GM21529 (cell line): ENCODE results near the gene SYNRG.
"Not testable (repeated sequence)": the region's sequence is repeated elsewhere in the genome, so short reads cannot be mapped to it uniquely, and the experiment has no call there.

Experiments used
- ATAC-seq: cut with Tn5 transposase; IDR thresholded peaks from one replicate; pipeline ENCODE4 v1.9.1; 2021; ENCODE audit not compliant: unreplicated experiment

SYNRG gene

DNA sequence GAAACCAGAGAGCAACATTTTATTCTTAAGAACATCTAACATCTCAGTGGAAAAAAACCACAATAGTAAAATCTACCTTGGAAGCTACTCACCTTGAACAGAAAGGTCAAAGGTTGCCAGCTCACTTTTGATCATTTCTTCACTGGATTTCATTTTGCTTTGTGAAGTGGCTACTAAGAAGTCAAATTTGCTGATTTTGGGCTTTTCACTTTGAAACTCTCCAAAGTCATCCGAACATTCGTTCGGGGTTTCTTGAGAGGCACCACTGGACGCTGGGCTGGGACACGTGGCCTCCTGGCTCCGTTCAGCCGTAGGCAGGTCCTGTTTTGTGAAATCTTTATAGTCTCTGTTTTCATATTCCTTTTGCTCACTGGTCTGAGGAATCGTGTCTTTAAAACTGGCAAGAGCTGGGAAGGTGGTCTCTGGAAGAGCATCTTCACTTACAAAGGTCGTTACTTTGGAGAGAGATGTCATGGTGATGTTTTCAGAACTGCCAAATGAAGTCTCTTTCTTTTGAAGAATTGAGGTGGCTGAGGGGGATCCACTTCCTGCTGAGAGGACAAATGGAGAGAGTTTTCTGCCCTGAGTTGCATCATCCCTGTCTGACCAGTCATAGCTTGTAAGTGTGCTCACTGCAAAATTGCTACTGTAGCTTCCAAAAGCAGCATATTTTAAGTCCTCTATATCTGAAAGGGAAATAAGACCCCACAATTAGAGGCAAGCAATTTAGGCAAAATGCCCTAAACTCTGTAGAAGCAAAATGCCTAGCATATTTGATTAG is 67.1 kb downstream of the SYNRG start:
- ATAC-seq: no peak

DNA sequence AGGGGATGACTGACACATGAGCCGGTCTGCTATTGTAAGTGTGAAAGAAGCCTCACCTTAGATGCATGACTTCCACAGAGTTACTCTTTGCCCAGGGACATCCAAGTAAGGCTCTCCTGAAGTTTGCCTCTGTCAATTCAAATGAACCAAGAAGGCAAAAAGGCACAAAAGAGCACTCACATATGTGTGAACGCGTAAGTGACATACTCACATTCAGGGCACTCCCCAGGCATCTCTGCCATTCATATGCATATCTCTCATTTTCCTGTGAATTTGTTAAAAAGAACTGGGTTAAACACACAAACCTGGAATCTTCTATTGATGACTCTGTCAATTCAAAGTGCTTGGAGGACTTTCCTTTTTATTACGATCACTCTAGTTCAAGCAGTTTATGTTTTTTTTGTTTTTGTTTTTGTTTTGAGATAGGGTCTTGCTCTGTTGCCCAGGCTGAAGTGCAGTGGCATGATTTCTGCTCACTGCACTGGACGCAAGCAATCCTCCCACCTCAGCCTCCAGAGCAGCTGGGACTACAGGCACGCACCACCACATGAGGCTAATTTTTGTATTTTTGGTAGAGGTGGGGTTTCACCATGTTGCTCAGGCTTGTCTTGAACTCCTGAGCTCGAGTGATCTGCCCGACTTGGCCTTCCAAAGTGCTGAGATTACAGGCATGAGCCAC is 70.1 kb downstream of the SYNRG start:
- ATAC-seq: no peak

DNA sequence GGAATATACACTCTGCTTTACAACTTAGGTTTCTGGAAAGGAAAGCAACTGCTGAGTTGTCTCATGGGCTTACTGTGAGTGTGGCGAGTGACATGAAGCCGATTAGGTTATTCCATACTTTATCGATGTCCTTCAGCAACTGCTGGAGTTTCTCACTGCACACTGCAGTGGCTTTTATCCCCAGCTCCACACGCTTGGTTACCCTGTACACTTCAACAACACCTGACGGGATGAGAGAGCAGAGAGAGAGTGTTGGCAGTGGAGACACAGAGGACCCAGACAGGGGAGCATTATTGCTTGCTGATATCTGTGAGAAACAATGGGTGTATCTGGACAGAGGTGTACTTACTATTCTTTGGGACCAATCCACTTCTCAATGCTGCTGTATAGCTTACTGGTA is 73.3 kb downstream of the SYNRG start:
- no peak for ATAC-seq

DNA sequence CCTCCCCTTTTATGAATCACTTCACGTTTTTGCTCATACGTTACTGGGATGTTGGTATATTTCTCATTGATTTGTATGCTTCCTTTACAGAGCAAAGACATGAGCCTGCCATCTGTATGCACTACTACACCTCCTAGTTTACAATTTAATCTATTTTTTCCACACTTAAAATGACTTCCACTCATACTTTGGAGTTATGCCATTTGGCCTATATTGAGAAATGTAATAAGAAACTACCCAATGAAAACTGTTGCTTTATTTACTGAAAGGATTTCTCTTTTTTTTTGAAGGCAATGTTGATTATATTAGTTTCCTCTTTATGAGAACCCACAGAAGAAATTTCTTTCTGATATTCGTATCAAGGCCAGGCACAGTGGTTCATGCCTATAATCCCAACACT is 76.5 kb downstream of the SYNRG start:
- ATAC-seq: no peak

DNA sequence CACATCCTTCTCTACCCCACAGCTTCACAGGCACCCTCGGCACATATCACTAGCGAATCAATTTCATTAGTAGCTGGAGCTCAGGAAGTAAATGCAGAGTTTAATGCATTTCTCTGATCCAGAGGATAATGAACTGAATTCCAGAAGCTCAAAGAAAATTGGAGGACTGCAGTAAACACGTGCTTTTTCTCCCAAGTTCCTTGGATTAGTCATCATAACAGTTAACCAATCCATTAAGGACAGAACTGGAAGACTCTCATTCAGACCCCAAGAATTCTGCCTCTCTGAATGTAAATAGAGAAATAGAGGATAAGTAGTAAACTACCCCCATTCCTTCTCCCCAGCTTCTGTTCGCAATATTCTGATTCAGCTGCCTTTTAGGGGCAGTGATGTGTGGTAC is 78.8 kb downstream of the SYNRG start:
- no peak for ATAC-seq

DNA sequence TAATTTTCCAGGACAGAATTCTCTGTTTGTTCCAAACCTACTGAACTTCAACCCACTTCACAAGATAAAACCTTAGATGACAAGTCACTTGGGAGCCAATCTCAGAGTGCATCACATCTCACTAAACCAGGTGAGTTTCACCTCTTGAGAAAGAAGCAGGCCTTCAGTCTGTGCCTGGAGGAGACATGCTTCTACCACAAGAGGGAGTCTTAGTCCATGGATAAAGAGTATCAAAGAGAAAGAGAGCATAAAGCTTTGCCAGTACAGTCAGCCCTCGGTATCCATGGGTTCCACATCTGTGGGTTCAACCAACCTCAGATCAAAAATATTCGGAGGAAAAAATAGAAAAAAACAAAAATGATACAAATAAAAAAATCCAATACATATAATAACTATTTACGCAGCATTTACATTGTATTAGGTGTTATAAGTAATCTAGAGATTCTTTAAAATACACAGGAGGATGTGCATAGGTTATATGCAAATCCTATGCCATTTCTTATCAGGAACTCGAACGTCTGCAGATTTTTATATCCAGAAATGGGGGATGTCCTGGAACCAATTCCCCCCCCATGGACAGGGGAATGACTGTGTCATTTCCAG is 81.9 kb downstream of the SYNRG start:
- ATAC-seq: no peak

DNA sequence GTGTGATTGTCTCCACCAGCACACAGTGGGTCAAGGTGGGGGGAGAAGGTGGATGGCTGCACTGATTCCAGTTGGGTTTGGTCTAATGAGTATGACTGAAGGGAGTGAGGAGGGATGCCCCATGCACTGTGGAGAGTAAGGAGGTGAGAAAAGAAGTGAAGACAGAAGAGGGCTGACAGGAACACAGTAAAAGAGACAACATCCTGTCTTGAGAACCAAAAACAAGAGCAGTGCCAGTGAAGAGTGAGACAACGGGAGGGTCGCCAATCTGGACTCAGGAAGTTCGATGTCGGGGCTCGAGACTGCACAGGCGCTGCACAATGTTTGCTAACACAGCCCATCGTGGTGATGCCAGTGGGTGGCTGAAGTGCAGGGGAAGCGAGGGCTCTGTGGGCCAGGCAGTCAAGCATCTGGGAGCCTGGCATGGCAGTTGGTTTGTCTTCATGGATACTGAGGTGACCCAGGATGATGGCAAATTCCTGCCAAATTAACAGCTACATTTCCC is 85.5 kb downstream of the SYNRG start:
- ATAC-seq: no peak

DNA sequence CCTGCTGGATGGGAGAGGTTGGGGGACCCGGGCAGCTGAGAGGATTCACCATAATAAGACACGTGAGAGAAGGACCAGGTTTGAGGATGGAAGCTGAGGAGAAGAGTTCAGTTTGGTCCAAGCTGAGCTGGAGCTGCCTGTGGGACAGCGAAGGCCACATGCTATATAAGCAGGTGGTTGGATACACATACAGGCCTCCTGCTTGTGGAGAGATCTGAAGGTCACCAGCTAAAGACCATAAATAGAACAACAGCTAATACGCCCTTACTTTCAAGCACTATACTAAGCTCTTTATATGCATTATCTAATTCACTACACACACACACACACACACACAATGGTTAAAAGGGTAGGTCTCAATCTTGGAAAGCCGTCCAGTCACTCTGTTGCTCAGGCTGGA is 87.4 kb downstream of the SYNRG start:
- no peak for ATAC-seq

DNA sequence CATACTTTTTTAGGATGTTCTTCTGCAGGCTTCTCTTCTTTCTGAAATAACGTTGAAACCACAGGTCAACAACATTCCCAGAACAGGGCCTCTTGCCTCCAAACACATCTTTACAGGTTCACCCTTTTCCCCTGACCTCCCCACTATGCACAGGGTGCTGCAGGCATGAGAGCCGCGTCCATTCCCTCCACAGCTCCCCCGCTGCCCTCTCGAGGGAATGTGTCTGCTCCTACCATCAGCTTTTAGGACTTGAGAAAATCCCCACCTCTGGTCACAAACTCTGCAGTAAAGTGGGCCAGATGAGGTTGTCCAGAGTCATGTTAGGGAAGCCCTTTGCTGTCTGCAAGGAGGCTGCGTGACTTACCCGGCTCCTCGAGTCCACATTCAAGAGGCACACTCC is 89.0 kb downstream of the SYNRG start:
- no peak for ATAC-seq

DNA sequence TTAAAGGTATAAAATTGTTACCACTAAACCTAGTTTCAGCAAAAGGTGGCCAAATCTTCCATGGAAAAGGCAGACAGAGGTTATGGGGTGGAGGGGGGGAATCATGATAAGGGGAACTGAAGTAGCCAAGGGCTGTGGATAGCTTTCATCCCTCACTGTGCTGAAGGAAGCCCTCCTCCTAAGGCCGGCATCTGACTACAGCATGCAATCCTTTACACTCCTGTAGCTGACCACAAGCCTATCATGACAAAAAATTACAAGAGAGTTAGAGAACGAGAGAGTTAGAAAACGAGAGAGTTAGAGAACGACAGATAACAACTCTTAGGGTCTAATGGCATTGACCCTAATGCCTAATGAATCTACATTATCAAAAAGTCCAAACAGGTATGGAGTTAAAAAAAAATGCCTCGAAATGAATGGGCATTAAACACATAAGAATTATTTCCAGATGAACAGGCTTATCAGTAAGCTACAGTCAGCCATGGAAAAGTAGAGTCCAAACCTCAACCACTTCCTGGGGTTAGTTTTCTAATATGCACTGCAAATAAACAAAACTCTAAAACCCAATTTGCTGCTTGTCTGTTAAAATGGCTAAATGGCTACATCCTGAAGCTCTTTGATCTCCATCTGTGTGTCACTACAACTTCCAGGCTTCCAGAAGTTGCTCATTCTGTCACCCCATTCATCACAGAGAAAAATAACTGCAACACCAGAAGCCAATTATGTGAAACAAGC is 89.8 kb downstream of the SYNRG start:
- no peak for ATAC-seq

DNA sequence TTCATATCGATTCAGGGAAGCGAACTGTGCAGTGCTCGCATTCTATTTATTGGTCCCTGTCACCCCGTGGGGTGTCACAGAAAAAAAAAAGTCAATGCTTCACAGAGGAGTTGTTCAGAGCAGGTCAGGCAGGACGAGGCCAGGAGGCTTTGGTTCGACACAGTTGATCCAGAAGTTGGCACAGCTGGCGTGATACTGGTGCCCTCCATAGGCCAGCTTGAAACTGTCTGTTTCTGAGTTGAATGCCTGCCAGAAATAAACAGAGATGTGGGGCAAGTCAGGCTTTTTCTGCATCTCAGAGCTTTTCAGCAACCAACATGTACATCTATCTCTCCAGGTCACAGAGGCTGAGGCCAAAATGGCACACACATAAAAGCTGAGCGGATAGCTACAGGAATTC is 90.4 kb downstream of the SYNRG start:
- no peak for ATAC-seq

DNA sequence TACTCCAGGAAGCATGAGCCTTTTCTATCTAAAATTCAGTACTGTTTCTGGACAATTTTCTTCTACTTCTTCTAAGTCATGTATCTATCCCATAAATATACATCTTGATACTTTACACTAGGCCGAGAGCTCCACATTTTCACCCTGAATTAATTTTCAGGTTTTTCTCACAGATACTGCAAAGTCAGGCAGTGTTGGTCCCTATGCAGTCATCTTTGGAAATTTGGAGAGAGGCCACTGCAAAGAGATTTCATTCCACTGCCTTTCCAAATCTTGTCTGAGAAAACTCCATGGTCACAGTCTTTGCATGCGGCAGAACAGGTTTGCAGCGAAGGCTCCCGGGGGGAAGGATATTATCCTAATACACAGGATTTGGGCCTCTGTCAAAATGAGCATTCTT is 91.3 kb downstream of the SYNRG start:
- ATAC-seq: no peak

DNA sequence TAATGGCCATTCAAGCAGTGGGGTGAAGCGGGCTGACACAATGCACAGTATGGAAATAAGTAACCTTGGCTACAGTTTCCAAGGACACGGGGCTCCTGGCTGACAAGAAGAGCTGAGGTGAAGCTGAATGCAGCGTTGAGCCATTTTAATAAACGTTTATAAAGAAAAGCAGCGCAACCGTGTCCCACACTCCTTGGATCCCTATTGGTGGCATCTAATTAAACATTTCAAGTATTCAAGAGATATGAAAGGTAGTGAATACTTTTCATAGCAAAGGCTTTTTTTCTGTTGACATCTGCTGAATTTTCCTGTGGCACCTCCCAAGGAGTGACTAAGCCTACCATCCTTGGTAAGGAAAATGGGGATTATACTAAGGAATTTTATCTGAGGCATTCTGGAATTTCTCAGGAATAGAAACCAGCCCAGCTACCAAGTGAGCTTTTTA is 93.1 kb downstream of the SYNRG start:
- no peak for ATAC-seq

DNA sequence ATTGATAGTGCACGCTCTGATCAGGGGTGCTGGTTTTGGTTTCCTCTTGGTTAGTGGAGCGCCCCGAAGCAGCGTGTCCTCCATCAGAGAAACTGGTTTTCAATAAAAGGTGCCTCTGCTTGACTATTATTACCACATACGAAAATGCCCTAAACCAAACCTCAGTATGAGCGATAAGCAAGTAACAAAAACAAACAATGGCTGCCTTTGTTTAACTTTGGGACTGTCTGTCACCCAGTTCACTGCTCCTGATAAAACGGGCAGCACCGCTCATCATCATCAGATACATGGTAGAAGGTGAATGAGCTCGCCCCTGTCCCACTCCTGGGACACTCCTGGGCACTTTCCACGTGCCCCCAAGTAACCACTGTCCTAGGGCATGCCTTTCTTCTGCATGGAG is 95.5 kb downstream of the SYNRG start:
- ATAC-seq: no peak

DNA sequence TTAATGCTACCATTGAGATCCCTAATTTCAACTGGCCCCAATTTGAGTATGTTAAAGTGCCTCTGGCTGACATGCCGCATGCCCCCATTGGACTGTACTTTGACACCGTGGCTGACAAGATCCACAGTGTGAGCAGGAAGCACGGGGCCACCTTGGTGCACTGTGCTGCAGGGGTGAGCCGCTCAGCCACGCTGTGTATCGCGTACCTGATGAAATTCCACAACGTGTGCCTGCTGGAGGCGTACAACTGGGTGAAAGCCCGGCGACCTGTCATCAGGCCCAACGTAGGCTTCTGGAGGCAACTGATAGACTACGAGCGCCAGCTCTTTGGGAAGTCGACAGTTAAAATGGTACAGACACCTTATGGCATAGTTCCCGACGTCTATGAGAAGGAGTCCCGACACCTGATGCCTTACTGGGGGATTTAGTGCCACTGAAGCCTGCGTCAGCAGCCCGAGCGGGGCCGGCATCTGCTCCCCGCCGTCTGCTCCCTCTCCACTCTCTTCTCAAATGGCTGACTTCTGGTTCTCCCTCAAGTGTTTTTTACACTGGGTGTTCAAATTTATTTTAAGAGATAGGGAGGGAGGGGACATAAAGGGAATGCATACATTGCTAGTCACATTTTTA is 96.7 kb downstream of the SYNRG start:
- ATAC-seq: no peak

DNA sequence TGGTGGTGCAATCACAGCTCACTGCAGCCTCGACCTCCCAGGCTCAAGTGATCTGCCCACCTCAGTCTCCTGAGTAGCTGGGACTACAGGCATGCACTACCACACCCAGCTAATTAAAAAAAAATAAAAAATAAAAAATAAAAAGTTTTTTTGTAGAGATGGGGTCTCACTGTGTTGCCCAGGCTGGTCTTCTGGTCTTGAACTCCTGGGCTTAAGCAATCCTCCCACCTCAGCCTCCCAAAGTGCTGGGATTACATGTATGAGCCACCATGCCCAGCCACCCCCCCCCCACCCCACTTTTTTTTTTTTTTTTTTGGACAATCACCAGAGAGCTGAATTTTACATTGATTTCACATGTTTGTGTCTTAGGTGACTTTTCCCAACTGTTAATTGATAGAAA is 97.6 kb downstream of the SYNRG start:
- not testable (repeated sequence) for ATAC-seq

DNA sequence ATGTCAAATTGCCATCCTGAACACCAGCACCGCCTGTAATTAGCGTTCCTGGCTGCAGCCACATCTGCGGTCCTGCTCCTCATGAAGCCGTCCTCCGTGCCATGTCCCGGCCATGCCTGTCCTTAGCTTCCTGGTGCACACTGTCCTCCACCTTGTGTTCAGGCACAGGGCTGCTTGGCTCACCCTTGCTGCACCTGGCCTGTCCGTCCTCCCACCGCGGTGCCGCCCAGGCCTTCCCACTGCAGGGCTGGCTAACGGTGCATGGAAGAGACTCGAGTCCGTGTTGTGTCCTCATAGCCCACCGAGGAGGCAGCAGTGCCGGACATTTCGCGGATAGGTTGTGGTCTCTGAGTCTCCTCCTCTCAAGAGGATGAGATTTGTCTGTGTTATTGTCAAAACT is 99.2 kb downstream of the SYNRG start:
- no peak for ATAC-seq

DNA sequence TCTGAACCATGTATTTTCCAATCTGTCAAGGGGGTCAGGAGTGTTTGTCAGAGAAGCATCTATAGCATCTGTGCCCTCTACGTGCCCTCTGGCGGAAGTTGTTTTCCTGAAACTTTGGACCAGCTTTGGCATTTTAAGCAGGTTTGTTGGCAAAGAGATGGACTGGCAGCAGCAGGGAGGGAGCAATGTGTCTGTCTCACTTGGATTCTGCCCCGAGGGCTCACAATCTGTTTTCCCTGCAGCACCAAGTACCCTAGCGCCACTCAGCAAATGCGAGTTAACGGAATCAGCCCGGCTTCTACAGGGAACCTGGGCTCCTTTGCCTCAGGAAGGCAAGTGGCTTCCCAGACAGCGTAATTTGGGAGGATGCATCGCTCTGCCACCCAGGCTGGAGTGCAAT is 102.1 kb downstream of the SYNRG start:
- no peak for ATAC-seq

DNA sequence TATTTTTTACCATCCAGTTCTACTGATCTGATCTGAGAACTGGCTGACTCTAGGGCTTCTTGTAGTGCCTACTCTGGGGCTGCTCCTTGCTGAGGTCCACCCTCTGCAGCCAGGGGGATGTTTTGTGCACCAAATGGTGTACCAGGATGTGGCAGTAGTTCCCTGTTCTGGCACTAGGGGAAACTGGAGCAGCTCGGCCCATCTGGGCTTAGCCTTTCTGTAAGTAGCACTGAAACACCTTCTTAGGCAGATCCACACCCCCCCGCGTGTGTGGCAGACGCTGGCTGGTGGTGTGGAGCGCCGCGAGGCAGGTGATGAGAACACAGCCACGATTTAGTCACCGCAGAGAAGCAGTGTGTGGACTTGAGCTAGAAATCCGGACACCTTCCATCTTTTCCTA is 102.5 kb downstream of the SYNRG start:
- ATAC-seq: no peak

DNA sequence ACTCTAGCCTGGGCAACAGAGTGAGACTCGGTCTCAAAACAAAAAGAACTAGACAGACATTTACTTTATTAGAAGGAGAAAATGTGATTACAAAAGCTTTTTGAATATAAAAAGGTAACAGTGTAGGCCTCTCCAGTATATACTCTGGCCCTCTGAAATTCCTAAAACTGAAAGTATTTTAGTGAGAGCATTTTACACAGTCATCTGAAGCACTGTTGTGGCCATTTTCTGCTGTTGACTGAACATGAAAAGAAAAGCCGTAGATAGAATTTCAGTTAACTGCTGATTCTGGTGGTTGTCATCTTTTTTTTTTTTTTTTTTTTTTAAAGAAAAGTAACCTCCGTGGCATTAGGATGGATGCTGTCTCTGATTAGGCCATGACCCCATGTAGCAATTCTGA is 103.9 kb downstream of the SYNRG start:
- ATAC-seq: no peak

DNA sequence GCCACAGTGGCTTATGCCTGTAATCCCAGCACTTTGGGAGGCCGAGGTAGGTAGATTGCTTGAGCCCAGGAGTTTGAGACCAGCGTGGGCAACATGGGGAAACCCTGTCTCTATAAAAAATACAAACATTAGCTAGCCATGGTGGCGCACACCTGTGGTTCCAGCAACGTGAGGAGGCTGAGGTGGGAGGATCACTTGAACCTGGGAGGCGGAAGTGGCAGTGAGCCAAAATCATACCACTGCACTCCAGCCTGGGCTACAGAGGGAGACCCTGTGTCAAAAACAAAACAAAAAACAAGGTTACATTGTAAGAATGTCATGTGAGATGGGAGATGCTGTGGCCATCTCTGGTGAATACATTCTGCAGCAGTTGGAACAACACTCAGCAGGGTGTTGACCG is 106.1 kb downstream of the SYNRG start:
- no peak for ATAC-seq
